Natural killer cell treated with Interleukin-12 subunit alpha and Interleukin-12 subunit beta and Interleukin-15 and Interleukin-18, amount 100 ng/mL, for 72 hours (primary cell): ENCODE results near the gene ANKRD35. TPM values are rescaled to one million over a fixed set of nuclear protein-coding genes. Genes with fewer than 3 reads are reported as not detected.
"Not testable (repeated sequence)": the region's sequence is repeated elsewhere in the genome, so short reads cannot be mapped to it uniquely, and the experiment has no call there.

ENCODE experiments used
- ATAC-seq, 2 donors: fragments of 150-1000 bp; cut with Tn5 transposase in 1 of 2; sonication (Bioruptor Pico), chemical (Tn5 transposase) in 1 of 2; 2 replicates each; pipeline ENCODE4 v1.10.0; 2021
- DNase-seq: peaks from one replicate; pipeline ENCODE4 v3.0.0; 2022; ENCODE audit warnings: low spot score
- H3K27ac Mint-ChIP-seq, 2 donors: 1 replicate in 1 of 2; 2 replicates in 1 of 2; pipeline ENCODE4 v1.8.0; 2022; ENCODE audit warnings: mixed read lengths in 2 of 2, mild to moderate bottlenecking in 1 of 2, moderate library complexity in 1 of 2
- H3K27me3 Mint-ChIP-seq, 2 donors: 1 replicate in 1 of 2; 2 replicates in 1 of 2; pipeline ENCODE4 v1.8.0; 2022; ENCODE audit warnings: mixed read lengths in 2 of 2
- H3K36me3 Mint-ChIP-seq: one replicate; pipeline ENCODE4 v1.8.0; 2022; ENCODE audit warnings: mixed read lengths
- H3K4me1 Mint-ChIP-seq, 2 donors: 1 replicate in 1 of 2; 2 replicates in 1 of 2; pipeline ENCODE4 v1.8.0; 2022; ENCODE audit warnings: low read depth in 2 of 2, mixed read lengths in 2 of 2, mild to moderate bottlenecking in 1 of 2
- H3K4me3 Mint-ChIP-seq: one replicate; pipeline ENCODE4 v1.8.0; 2022; ENCODE audit warnings: mixed read lengths
- H3K9me3 Mint-ChIP-seq: 2 replicates; pipeline ENCODE4 v1.8.0; 2022; ENCODE audit warnings: mixed read lengths
- total RNA-seq, 2 donors: library from RNA; stranded (reverse); gene quantifications; one replicate each; pipeline ENCODE4 v1.2.3, GENCODE V29; 2022

Gene ANKRD35, protein sequence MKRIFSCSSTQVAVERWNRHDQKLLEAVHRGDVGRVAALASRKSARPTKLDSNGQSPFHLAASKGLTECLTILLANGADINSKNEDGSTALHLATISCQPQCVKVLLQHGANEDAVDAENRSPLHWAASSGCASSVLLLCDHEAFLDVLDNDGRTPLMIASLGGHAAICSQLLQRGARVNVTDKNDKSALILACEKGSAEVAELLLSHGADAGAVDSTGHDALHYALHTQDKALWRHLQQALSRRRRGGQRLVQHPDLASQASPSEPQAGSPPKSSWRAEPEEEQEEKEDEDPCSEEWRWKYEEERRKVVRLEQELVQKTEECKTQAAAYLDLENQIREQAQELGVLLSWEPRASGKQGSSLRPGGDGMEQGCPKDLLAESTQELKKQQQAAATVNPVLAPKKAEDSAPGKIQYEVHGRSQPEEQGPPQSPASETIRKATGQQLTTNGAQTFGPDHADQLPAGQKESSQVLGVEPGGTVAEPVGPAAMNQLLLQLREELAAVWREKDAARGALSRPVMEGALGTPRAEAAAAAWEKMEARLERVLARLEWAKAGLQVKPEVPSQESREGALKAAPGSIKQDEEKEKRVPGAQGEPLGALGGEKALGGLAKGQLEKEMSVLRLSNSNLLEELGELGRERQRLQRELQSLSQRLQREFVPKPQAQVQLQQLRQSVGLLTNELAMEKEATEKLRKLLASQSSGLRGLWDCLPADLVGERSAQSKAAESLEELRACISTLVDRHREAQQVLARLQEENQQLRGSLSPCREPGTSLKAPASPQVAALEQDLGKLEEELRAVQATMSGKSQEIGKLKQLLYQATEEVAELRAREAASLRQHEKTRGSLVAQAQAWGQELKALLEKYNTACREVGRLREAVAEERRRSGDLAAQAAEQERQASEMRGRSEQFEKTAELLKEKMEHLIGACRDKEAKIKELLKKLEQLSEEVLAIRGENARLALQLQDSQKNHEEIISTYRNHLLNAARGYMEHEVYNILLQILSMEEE
- under 1 TPM; 0.12 to 0.14 TPM for total RNA-seq

GRCh38 chr1:145885738-145886287 is at the start of gene ANKRD35:
Gene ANKRD35 (minus strand): TSS chr1:145885866. CDS start chr1:145885758, 108 bp downstream.
- Mint-ChIP-seq H3K36me3 (no peaks in the 10 kb centered on the region), H3K4me1 (peaks cover 13 to 16% of the 10 kb centered on the region in 2 donors), H3K9me3 (no peaks in the 10 kb centered on the region), H3K27ac (no peak within 1 kb of the TSS), H3K27me3 (peaks cover 18 to 28% of the 10 kb centered on the region in 2 donors), H3K4me3 (peak within 1 kb of the TSS; percentile 85)
- ATAC-seq (peak; percentile 99), DNase-seq (peak; percentile 90)

- H3K27ac Mint-ChIP-seq, result peak overlapping the region; percentile 70 to 85
- H3K27me3 Mint-ChIP-seq, DNase-seq, H3K9me3 Mint-ChIP-seq, ATAC-seq, H3K36me3 Mint-ChIP-seq: not testable (repeated sequence)
- peak overlapping the region; percentile 65 for H3K4me3 Mint-ChIP-seq
- peaks cover 21 to 26% of the 10 kb centered on the region in 2 donors for H3K4me1 Mint-ChIP-seq
Measured at GRCh38 chr1:145932522-145933009, 46.9 kb upstream of the ANKRD35 start.

GRCh38 chr1:145927916-145928643 is 42.4 kb upstream of the ANKRD35 start:
- Mint-ChIP-seq H3K9me3 (no peaks in the 10 kb centered on the region), H3K4me3 (no peak overlapping the region), H3K27ac (peak overlapping the region; percentile 69 to 90), H3K36me3 (no peaks in the 10 kb centered on the region), H3K27me3 (no peaks in the 10 kb centered on the region), H3K4me1 (peaks cover 16 to 24% of the 10 kb centered on the region in 2 donors)
- no peak for DNase-seq
- no peak for ATAC-seq

- DNase-seq (peak; percentile 95), ATAC-seq (peak; percentile 98 to 99)
- Mint-ChIP-seq H3K27ac (no peak within 1 kb of the TSS), H3K4me1 (peaks cover 8 to 15% of the 10 kb centered on the region in 2 donors), H3K36me3 (no peaks in the 10 kb centered on the region), H3K27me3 (no peaks in the 10 kb centered on the region), H3K4me3 (no peak within 1 kb of the TSS), H3K9me3 (no peaks in the 10 kb centered on the region)
Measured at GRCh38 chr1:145927063-145927886, 41.6 kb upstream of the ANKRD35 start, which contains the start of gene RBM8A. Gene RBM8A (minus strand): TSS chr1:145927484. CDS start chr1:145927426, 58 bp downstream.

- DNase-seq (peak; percentile 68), ATAC-seq (peak; percentile 54 to 77)
- H3K9me3 Mint-ChIP-seq, result no peaks in the 10 kb centered on the region
- no peak overlapping the region for H3K27ac Mint-ChIP-seq
- no peaks in the 10 kb centered on the region for H3K36me3 Mint-ChIP-seq
- no peaks in the 10 kb centered on the region for H3K27me3 Mint-ChIP-seq
- no peak overlapping the region for H3K4me3 Mint-ChIP-seq
- peaks cover 6 to 12% of the 10 kb centered on the region in 2 donors for H3K4me1 Mint-ChIP-seq
Measured at GRCh38 chr1:145926686-145927062, 41.0 kb upstream of the ANKRD35 start.

- no peak for DNase-seq
- H3K36me3 Mint-ChIP-seq, result peaks cover 7% of the 10 kb centered on the region
- ATAC-seq, result no peak
- no peaks in the 10 kb centered on the region for H3K9me3 Mint-ChIP-seq
- no peak overlapping the region for H3K27ac Mint-ChIP-seq
- H3K4me1 Mint-ChIP-seq, result peaks cover 21 to 33% of the 10 kb centered on the region in 2 donors
- H3K27me3 Mint-ChIP-seq, result no peaks in the 10 kb centered on the region
- H3K4me3 Mint-ChIP-seq, result no peak overlapping the region
Measured at GRCh38 chr1:145922266-145922665, 36.6 kb upstream of the ANKRD35 start.

- H3K9me3 Mint-ChIP-seq, ATAC-seq, H3K27me3 Mint-ChIP-seq, DNase-seq: not testable (repeated sequence)
- Mint-ChIP-seq H3K27ac (peak overlapping the region; percentile 54 to 94), H3K36me3 (peaks cover 18% of the 10 kb centered on the region), H3K4me1 (peaks cover 32 to 35% of the 10 kb centered on the region in 2 donors), H3K4me3 (peak overlapping the region; percentile 69)
Measured at GRCh38 chr1:145920297-145920696, 34.6 kb upstream of the ANKRD35 start.

DNA sequence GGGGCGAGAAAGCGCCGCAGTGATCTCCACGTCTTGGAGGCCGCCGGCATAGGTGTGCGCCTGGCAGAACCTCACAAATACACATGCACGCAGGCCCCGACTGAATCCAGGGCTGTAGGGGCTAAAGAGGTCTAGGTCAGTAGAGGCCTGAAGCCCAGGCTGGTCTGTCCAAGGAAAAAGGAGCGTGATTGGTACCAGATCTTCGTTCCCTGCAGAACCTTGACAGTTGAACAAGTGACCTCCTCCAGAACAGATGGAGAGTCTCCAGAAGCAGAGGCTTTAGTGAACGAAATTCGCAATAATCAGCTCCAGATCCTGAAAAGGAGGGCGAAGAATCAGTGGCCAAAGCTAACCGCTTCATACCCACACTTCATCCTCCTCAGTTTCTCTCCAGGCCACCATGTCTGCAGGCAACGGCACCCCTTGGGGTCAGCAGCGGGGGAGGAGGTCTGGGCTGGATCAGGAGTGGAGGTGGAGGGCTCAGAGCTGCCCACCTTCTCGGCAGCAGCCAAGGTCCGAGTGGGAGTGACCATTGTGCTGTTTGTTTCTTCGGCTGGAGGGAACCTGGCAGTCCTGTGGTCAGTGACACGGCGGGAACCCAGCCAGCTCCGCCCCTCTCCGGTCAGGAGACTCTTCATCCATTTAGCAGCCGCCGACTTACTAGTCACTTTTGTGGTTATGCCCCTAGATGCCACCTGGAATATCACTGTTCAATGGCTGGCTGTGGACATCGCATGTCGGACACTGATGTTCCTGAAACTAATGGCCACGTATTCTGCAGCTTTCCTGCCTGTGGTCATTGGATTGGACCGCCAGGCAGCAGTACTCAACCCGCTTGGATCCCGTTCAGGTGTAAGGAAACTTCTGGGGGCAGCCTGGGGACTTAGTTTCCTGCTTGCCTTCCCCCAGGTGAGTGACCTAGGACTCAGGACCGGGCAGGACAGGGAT is 33.6 kb upstream of the ANKRD35 start:
- DNase-seq, result no peak
- ATAC-seq, result peak; percentile 15 to 20
- Mint-ChIP-seq H3K27ac (peak overlapping the region; percentile 81 to 94), H3K9me3 (no peaks in the 10 kb centered on the region), H3K27me3 (no peaks in the 10 kb centered on the region), H3K4me1 (peaks cover 35% of the 10 kb centered on the region in 2 donors), H3K4me3 (peak overlapping the region; percentile 97), H3K36me3 (peaks cover 18% of the 10 kb centered on the region)

DNA sequence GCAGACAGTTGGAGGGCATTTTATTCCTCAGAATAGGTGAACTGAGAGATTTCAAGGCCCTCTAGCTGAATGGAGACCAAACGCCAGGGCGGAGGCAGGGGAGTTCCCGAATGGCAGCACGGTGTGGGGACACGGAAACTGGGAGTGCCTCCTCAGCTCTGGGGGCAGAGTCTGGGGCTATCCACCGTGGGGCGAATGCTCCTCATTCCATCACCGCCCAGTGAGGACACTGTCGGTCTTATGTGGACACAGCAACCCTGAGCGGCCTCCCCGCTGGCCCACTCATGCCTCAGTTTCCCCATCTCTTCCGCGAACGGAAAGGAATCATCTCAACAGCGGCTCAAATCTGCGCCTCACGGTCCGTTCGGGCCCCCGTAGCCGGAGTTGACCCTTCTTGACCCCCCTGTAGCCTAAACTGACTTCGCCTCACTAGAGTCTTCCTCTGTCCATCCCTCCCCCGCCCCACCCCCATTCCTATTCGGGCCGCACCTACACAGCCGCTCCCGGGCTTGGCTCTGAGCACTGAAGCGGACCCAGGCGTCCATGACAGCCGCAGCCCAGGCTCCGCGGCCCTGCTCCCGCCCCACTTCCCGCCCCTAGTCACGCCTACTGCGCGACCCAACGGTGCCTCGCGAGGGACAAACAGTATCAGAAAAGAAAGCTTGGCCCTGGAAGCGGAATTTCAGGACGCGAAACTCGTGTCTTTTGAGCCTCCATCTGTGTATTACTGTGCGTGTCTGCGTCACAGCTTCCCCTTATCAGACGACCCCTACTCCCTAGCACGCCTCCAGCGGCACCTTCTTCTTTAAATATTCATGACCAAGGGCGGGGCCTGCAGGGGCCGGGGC is 32.7 kb upstream of the ANKRD35 start, which contains the start of gene PEX11B:
TSS of gene PEX11B (minus strand) at position 574 of the 848 bp plus-strand sequence. CDS start at position 545, 29 bp downstream.
- Mint-ChIP-seq H3K36me3 (peaks cover 18% of the 10 kb centered on the region), H3K27me3 (no peaks in the 10 kb centered on the region), H3K9me3 (no peaks in the 10 kb centered on the region), H3K4me3 (peak within 1 kb of the TSS; percentile 97), H3K27ac (peak within 1 kb of the TSS; percentile 81 to 94), H3K4me1 (peaks cover 35% of the 10 kb centered on the region in 2 donors)
- peak; percentile 91 for DNase-seq
- ATAC-seq, result peak; percentile 95 to 97

DNA sequence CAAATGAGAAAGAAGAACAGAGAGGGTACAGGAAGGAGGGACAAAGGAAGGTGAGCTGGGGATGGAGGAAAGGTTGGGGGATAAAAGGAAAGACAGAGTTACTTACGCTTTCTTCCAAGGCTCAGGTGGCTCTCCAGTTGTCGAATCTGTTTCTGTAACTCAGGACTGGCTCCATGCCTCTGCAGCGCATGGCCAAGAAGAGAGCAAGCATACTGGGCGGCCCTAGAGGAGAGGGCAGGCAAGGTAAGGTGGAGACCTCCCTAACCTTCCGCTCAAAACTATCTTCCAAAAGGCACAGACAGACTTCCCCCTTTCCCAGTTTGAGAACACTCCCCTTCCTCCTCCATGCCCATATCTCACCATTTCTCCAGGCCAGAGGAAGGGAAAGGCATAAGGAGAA is 31.9 kb upstream of the ANKRD35 start:
- DNase-seq, result no peak
- ATAC-seq, result no peak
- H3K36me3 Mint-ChIP-seq, result peaks cover 18% of the 10 kb centered on the region
- H3K27me3 Mint-ChIP-seq, result no peaks in the 10 kb centered on the region
- no peaks in the 10 kb centered on the region for H3K9me3 Mint-ChIP-seq
- H3K4me1 Mint-ChIP-seq, result peaks cover 35% of the 10 kb centered on the region in 2 donors
- H3K27ac Mint-ChIP-seq, result peak overlapping the region; percentile 81 to 94
- peak overlapping the region; percentile 97 for H3K4me3 Mint-ChIP-seq
